CD14-positive monocyte (primary cell): ENCODE measurements around the gene SETD4. TPM values are rescaled to one million over a fixed set of nuclear protein-coding genes. Genes with fewer than 3 reads are reported as not detected.

Experiments used
- DNase-seq, 3 donors: peaks; one replicate each; pipeline ENCODE4 v3.0.0-alpha.2; 2011 to 2022
- H2AFZ ChIP-seq: 2 replicates; pipeline ENCODE4 v1.6.0; 2012; ENCODE audit warnings: mild to moderate bottlenecking, low read depth, low read length, inconsistent platforms; ENCODE audit not compliant: insufficient read depth, poor library complexity, severe bottlenecking
- H3K27ac ChIP-seq, 2 donors: 1 replicate in 1 of 2; 2 replicates in 1 of 2; pipeline ENCODE4 v1.5.1; 2012 to 2013; ENCODE audit warnings: low read length in 2 of 2, control low read depth in 1 of 2, inconsistent platforms in 1 of 2, low read depth in 1 of 2, mild to moderate bottlenecking in 1 of 2
- H3K27me3 ChIP-seq, 2 donors: one replicate each; pipeline versions ENCODE4 v1.6.0 to v1.6.1; 2011 to 2013; ENCODE audit warnings: low read length in 2 of 2; ENCODE audit not compliant: control insufficient read depth in 2 of 2, insufficient read depth in 2 of 2
- H3K36me3 ChIP-seq, 2 donors: replicated peaks in 1 of 2; 1 replicate in 1 of 2; 2 replicates in 1 of 2; pipeline versions ENCODE4 v1.5.1 to v1.6.1; 2012 to 2013; ENCODE audit warnings: low read length in 2 of 2, control low read depth in 1 of 2, inconsistent platforms in 1 of 2, mild to moderate bottlenecking in 1 of 2; ENCODE audit not compliant: insufficient read depth in 2 of 2, control insufficient read depth in 1 of 2
- H3K4me1 ChIP-seq, 2 donors: 1 replicate in 1 of 2; 2 replicates in 1 of 2; pipeline versions ENCODE4 v1.5.1 to v1.6.1; 2012 to 2013; ENCODE audit warnings: low read length in 2 of 2, control low read depth in 1 of 2, inconsistent platforms in 1 of 2, mild to moderate bottlenecking in 1 of 2, moderate library complexity in 1 of 2; ENCODE audit not compliant: insufficient read depth in 2 of 2, control insufficient read depth in 1 of 2
- H3K4me2 ChIP-seq: replicated peaks from 2 replicates; pipeline ENCODE3; 2012; ENCODE audit warnings: low read length, moderate library complexity, mild to moderate bottlenecking; ENCODE audit not compliant: poor library complexity, severe bottlenecking; ENCODE audit errors: extremely low read depth
- H3K4me3 ChIP-seq, 3 experiments: fragments of 200-600 bp in 1 of 3; sonication (generic) in 1 of 3; replicated peaks in 1 of 3; 1 replicate in 2 of 3; 2 replicates in 1 of 3; pipeline ENCODE4 v1.5.1; 2011 to 2013; ENCODE audit warnings: low read length in 3 of 3, mild to moderate bottlenecking in 3 of 3, control low read depth in 2 of 3, low read depth in 2 of 3, inconsistent platforms in 1 of 3, moderate library complexity in 1 of 3
- H3K79me2 ChIP-seq: 2 replicates; pipeline ENCODE4 v1.6.0; 2012; ENCODE audit warnings: mild to moderate bottlenecking, control low read depth, inconsistent platforms, low read length, moderate library complexity; ENCODE audit not compliant: insufficient read depth
- H3K9ac ChIP-seq: 2 replicates; pipeline ENCODE4 v1.6.0; 2017; ENCODE audit warnings: low read length, mild to moderate bottlenecking; ENCODE audit not compliant: insufficient read depth, poor library complexity, severe bottlenecking
- H3K9me3 ChIP-seq, 2 donors: replicated peaks in 1 of 2; 1 replicate in 1 of 2; 2 replicates in 1 of 2; pipeline versions ENCODE4 v1.5.1 to v1.6.1; 2012 to 2013; ENCODE audit warnings: low read length in 2 of 2, control low read depth in 1 of 2; ENCODE audit not compliant: control insufficient read depth in 1 of 2, insufficient read depth in 1 of 2
- H4K20me1 ChIP-seq: 2 replicates; pipeline ENCODE4 v1.6.0; 2012; ENCODE audit warnings: mild to moderate bottlenecking, low read length, control low read depth, moderate library complexity; ENCODE audit not compliant: insufficient read depth
- H3K27ac Mint-ChIP-seq, 7 donors: one replicate each; pipeline ENCODE4 v1.8.0; 2020; ENCODE audit warnings: mild to moderate bottlenecking in 7 of 7, mixed read lengths in 7 of 7, moderate library complexity in 6 of 7, inconsistent platforms in 2 of 7
- H3K27me3 Mint-ChIP-seq, 3 donors: one replicate each; pipeline ENCODE4 v1.8.0; 2021 to 2022; ENCODE audit warnings: low read depth in 3 of 3, mild to moderate bottlenecking in 3 of 3, mixed read lengths in 3 of 3, moderate library complexity in 3 of 3, inconsistent platforms in 1 of 3
- H3K36me3 Mint-ChIP-seq, 2 donors: one replicate each; pipeline ENCODE4 v1.8.0; 2020; ENCODE audit warnings: mixed read lengths in 2 of 2, inconsistent platforms in 1 of 2, mild to moderate bottlenecking in 1 of 2
- H3K4me1 Mint-ChIP-seq: one replicate; pipeline ENCODE4 v1.8.0; 2020; ENCODE audit warnings: mild to moderate bottlenecking, mixed read lengths
- H3K4me3 Mint-ChIP-seq, 2 donors: one replicate each; pipeline ENCODE4 v1.8.0; 2020; ENCODE audit warnings: mild to moderate bottlenecking in 2 of 2, mixed read lengths in 2 of 2, moderate library complexity in 1 of 2
- H3K9me3 Mint-ChIP-seq, 7 donors: one replicate each; pipeline ENCODE4 v1.8.0; 2020 to 2022; ENCODE audit warnings: mixed read lengths in 7 of 7, mild to moderate bottlenecking in 6 of 7, moderate library complexity in 6 of 7, inconsistent platforms in 2 of 7
- WGBS: methylation state at CpG from one replicate; pipeline ENCODE4 v1.1.5; 2013; ENCODE audit warnings: missing lambda C conversion rate; ENCODE audit not compliant: insufficient coverage; 5-methylcytosine and 5-hydroxymethylcytosine counted together
- intact Hi-C, 2 donors: fragments of 100-400 bp; cut with micrococcal nuclease; formaldehyde crosslinking; loops; one replicate each; pipeline versions ENCODE4 v1.15.0 to v1.15.1; 2023
- polyA plus RNA-seq, 3 donors: library from polyadenylated mRNA; depleted of rRNA in 1 of 3; unstranded in 2 of 3; stranded (reverse) in 1 of 3; fragments of 300-500 nt in 2 of 3; fragments of >200 nt in 1 of 3; fragmentation: Illumina TruSeq in 2 of 3; gene quantifications; 1 replicate in 2 of 3; 2 replicates in 1 of 3; pipeline ENCODE4 v1.2.3, GENCODE V29; 2012 to 2021
- TF ChIP-seq, protein P1 (sequence below): fragments of 200-600 bp; IDR thresholded peaks from one replicate; pipeline ENCODE4 v1.8.0; 2022; ENCODE audit warnings: antibody characterized with exemption, mild to moderate bottlenecking

Gene SETD4
- polyA plus RNA-seq, 3 donors, result 4.1 to 10.8 (median 4.3) TPM

DNA sequence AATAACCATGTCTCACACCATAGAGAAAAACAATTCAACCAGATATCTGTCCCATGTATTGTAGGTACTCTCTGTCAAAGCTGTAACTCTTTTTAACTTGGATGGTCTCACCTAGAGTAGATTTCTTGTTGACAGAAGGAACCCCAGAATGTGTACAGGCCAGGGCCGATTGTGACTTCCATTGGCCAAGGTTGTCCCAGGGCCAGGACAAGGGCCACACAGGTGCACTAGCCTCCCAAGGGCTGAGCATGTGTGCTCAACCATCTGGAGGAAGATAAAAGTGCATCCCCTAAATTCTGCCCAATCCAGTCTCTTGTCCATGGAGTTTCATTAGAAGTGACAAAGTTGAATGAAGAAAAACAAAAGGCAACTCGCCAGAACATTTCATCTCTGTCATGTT lies 51.8 kb downstream of the SETD4 start:
- H3K4me3 Mint-ChIP-seq, result no peak overlapping the region
- no peaks in the 10 kb centered on the region for H4K20me1 ChIP-seq
- intact Hi-C loops, result no loop called here

DNA sequence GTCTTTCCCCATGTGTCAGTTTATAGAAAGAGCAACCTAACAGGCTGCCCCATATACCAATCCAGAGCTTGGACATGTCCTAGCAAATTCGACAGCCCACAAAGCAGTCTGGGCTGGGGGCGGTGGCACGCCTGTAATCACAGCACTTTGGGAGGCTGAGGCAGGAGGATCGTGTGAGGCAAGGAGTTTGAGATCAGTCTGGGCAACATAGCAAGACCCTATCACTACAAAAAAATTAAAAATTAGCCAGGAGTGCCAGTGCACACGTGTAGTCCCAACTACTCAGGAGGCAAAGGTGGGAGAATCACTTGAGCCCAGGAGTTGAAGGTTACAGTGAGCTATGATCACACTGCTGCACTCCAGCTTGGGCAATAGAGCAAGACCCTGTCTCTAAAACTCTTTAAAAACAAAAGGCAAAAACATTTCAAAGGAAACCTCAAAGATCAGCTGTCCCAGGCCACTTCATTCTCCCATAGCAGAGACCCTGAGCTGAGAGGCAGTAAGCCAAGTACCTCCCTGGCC lies 54.4 kb downstream of the SETD4 start:
- Histone ChIP-seq H3K27ac (no peak overlapping the region), H3K36me3 (no peaks in the 10 kb centered on the region), H3K27me3 (peaks cover 0 to 6% of the 10 kb centered on the region in 2 donors), H3K9me3 (no peaks in the 10 kb centered on the region), H3K4me2 (no peak overlapping the region), H4K20me1 (no peaks in the 10 kb centered on the region), H3K4me1 (no peaks in the 10 kb centered on the region), H3K79me2 (no peaks in the 10 kb centered on the region), H3K4me3 (no peak overlapping the region), H2AFZ (no peak overlapping the region), H3K9ac (no peak overlapping the region)
- intact Hi-C loops, result no loop called here
- no peaks in the 10 kb centered on the region for H3K4me1 Mint-ChIP-seq
- no peaks in the 10 kb centered on the region for H3K36me3 Mint-ChIP-seq
- TF ChIP-seq, protein P1, sequence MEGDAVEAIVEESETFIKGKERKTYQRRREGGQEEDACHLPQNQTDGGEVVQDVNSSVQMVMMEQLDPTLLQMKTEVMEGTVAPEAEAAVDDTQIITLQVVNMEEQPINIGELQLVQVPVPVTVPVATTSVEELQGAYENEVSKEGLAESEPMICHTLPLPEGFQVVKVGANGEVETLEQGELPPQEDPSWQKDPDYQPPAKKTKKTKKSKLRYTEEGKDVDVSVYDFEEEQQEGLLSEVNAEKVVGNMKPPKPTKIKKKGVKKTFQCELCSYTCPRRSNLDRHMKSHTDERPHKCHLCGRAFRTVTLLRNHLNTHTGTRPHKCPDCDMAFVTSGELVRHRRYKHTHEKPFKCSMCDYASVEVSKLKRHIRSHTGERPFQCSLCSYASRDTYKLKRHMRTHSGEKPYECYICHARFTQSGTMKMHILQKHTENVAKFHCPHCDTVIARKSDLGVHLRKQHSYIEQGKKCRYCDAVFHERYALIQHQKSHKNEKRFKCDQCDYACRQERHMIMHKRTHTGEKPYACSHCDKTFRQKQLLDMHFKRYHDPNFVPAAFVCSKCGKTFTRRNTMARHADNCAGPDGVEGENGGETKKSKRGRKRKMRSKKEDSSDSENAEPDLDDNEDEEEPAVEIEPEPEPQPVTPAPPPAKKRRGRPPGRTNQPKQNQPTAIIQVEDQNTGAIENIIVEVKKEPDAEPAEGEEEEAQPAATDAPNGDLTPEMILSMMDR, result no peak
- H3K4me3 Mint-ChIP-seq, result no peak overlapping the region
- WGBS, result 95% methylated on average over 4 of the region's 5 CpGs
- H3K27me3 Mint-ChIP-seq, result peaks cover 1 to 10% (median 5%) of the 10 kb centered on the region in 3 donors
- peaks cover 2 to 9% (median 4%) of the 10 kb centered on the region in 7 donors for H3K9me3 Mint-ChIP-seq
- H3K27ac Mint-ChIP-seq, result no peak overlapping the region
- DNase-seq, result no peak

More for the DNA sequence above, 51.8 kb downstream of the SETD4 start:
- no peak overlapping the region for H3K27ac Mint-ChIP-seq
- H3K4me1 ChIP-seq, result no peaks in the 10 kb centered on the region
- WGBS, result 100% methylated on average over 1 of the region's 2 CpGs
- H3K27me3 Mint-ChIP-seq, result peaks cover 0 to 10% (median 1%) of the 10 kb centered on the region in 3 donors
- H3K4me1 Mint-ChIP-seq, result no peaks in the 10 kb centered on the region
- no peaks in the 10 kb centered on the region for H3K9me3 ChIP-seq
- H3K4me3 ChIP-seq, result no peak overlapping the region
- no peak overlapping the region for H3K9ac ChIP-seq
- no peak overlapping the region for H2AFZ ChIP-seq
- H3K79me2 ChIP-seq, result no peaks in the 10 kb centered on the region
- H3K27ac ChIP-seq, result no peak overlapping the region
- peaks cover 0 to 6% of the 10 kb centered on the region in 2 donors for H3K27me3 ChIP-seq
- TF ChIP-seq, protein P1, result no peak
- H3K36me3 ChIP-seq, result no peaks in the 10 kb centered on the region
- H3K9me3 Mint-ChIP-seq, result peaks cover under 1 to 8% (median 3%) of the 10 kb centered on the region in 7 donors
- no peak overlapping the region for H3K4me2 ChIP-seq
- no peaks in the 10 kb centered on the region for H3K36me3 Mint-ChIP-seq
- no peak for DNase-seq
